D341Med (cell line): ENCODE measurements around the gene NF1.

Experiments
- DNase-seq: peaks from one replicate; pipeline ENCODE4 v3.0.0; 2012; ENCODE audit warnings: low spot score

NF1 gene

DNA sequence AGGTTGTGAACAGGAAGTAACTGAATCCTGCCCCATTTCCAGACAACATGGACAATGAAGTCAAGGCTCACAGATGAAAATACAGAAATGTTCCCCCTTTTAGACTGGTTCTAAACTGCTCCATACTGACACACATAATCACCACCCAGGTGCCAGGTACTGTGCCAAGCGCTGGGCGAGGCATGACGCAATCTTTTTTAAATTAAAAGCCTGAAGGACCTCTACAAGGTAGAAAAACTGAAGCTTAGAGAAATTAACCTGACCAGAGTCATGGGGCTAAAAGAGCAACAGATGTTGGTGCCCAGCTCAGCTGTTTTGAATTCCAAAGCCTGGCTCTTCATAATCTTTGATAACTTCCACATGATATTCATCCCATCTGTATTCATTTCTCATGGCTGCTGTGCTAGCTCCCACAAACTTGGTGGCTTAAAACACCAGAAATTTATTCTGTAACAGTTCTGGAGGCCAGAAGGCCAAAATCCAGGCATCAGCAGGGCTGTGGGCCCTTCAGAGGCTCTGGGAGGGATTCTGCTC is 291.8 kb downstream of the NF1 start:
- no peak for DNase-seq

DNA sequence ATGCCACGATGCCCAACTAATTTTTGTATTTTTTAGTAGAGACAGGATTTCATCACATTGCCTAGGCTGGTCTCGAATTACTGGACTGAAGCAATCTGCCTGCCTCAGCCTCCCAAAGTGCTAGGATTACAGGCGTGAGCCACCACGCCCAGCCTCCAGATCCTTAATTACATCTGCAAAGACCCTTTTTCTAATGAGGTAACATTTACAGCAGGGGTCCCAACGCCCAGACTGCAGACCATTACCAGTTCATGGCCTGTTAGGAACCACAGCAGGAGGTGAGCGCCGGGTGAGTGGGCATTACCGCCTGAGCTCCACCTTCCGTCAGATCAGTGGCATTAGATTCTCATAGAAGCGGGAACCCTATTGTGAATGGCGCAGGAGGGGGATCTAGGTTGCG is 292.7 kb downstream of the NF1 start:
- DNase-seq, result no peak

DNA sequence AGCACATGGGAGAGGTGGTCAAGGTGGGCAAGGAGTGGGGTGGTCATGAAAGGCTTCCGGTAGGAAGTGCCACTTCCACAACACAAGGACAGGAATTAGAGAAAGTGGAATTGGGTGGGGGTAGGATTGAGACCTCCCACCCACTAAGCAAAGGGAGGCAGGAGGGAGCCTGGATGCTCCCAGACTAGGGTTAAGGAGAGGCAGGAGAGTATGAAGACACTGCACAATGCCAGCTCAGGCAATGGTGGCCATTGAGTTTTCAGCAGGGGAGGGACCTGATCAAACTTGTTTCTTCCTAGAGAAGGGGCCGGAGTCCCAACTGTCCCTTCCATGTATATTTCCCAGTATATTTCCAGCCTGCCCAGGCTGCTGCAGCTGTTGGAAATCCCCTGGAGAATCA is 293.6 kb downstream of the NF1 start:
- no peak for DNase-seq

DNA sequence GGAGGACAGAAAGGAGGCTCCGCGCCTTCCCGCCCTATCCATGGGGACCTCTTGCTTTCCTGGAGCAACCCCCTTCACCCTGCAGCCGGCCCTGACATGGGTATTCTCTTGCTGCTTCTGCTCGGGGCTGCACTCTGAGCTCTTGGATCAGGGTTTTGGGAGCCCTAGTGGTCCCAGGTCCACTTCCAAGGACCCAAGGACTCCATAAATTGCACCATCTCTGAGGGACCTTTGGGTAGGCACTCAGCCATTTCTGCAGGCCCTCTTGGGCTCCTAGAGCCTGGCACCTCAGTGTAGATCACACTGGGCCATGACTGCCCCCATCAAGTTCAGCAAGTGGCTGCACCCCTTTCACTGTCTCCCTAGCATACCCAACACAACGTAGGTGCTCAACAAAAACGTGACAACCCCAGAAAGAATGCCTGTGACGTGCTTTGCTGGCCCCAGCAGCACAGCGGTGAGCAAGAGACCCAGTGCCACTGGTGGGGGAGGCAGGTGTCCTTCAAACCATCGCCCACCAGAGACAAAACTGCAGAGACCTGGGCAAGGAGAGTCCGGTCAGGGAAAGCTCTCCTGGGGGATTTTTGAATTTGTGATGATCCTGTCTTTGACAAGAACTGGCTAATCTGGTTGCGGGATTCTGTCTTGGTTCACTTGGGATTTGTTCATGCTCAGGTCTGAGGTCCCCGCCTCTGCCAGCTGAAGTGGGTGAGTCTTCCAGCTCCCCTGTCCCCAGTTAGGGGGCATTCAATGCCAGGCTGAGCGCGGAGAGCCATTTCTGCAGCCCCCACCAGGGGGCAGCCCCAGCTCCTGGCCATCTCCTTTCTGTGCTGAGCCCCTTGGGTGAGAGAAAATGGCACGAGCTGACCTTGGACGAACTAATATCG is 294.2 kb downstream of the NF1 start:
- DNase-seq, result peak; percentile 90

- DNase-seq, result peak; percentile 45
Observed at GRCh38 chr17:31389657-31390381, 295.0 kb downstream of the NF1 start.

- no peak for DNase-seq
Observed at GRCh38 chr17:31390426-31390747, 295.6 kb downstream of the NF1 start.

DNA sequence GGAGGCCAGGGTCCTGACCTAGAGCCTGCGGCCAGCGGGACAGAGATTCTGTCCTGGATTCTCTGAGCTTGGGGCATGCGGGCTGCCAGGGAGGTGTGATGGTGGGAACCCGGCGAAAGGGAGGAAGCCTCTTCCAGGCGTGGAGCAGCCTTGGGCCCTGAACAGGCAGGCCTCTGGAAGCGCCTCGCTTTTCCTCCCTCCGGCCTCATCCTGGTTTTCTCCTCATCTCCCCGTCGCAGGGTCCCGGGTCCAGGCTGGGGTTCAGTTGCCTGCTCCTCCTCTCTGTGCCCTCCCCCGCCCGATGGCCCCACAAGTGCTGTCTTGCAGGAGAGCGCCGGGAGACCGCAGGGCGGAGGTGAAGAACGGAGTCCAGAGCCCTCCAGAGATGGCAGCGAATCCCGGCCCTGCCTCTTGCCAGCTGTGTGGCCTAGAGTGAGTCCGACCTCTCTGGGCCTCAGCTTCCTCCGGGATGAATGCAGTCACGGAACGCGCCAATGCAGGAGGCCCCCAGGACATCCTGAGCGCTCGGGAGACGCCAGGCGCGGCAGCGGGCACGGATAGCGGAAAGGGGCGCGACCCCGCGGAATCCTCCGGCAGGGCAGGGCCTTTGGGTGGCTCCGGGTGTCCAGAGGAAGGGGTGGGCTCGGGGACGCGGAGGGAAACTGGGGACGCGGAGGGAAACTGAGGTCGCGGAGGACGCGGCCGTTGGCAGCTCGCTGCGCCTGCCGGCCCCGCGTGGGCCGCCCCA is 296.1 kb downstream of the NF1 start:
- peak; percentile 52 for DNase-seq

- peak; percentile 93 for DNase-seq
Observed at GRCh38 chr17:31391496-31391949, 296.7 kb downstream of the NF1 start, which contains the start of gene RAB11FIP4. Gene RAB11FIP4, plus strand, starts transcription at chr17:31391675. Its CDS starts 178 bp downstream, at chr17:31391853.

DNA sequence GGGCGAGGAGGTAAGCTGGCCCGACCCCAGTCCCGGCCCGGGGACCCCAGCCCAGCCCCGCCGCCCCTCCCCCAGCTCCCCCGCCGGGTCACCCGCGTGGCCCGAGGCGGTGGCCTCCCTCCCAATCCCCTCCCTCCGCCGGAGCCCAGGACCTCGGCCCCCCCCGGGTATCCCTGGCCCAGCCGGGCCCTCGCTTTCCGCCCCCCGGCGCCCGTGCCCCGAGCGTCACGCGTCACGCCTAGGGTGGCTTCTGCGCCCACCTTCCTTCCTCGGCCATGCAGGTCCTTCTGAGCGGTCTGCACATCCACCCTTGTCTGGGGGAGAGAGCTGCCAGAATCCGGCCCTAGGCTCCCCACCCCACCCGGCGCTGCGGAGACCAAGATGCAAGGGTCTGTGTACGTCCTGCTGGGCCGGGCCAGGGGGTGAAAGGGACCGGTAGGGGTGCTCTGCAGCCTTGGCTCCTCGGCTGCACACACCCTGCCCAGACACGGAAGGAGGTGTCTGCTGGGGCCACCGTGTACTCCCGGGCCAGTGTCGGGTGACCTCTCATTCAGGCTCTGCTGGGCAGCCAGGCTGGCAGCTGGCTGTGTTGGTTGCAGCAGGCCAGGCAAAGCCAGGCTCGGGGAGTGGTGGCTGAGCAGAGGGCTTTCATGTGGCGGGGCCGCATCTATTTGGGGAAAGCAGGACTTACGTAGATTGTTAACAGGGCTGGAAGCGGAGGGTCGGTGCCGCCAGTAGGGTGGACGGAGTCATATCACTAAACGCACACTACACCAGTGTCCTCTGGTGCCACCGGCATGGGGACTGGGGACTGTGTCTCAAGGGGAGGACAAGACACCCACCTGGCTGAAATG is 297.5 kb downstream of the NF1 start:
- DNase-seq, result peak; percentile 79

DNA sequence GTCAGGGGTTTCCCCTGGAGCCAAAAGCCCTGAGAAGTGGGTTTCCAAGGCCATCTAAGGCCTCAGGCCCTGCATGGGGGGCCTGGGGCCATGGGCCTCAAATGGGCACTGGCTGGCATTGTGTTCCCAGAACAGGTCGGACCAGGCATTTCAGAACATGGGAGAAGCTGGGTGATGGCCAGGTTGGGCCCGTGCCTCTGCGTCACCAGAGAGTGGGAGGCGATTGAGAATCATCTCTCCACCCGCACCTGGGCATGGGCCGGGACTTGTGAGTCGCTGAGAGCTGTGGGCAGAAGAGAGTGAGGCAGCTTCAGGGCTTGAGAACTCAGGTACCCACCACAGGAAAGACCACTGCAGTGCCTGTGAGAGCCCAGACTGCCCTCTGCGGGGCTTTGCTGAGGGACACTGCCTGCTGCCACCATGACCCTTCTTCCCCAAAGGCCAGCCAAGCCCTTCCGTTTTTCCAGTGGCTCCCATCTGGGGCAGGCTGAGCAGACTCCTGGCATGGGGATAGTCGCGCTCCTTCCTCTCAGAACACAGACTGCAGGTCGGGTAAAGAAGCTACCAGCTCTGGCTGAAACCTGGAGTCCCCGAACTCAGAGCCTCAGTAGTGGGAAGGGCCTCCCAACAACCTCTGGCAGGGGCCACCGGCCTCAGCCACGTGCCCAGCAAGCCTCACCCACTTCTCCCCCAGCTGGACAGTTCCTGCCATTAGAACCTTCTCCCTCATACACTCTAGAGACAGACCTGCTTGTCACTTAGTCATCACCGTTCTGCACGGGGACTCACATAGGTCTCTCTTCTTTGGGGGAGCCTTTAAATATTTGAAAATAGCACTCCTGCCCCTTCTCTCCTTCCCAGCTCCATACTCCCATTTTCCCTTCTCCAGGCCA is 298.3 kb downstream of the NF1 start:
- peak; percentile 46 for DNase-seq

DNA sequence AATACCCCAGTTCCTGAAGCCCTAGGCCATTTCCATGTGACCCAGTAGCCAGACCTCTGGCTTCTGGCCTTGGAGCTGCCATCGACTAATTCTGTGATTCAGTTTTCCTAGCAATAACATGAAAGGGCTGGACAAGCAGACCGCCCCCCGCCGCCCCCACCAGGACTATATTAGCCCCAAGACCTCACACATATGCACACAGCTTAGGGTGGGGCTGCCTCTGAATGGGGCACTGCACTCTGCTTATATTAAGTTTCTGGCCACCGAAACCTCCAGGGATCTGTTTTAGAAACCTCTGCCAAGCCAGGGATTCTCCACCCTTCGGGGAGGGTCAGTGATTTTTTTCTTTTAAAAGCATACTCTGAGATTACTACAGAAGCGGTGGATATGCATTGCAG is 299.0 kb downstream of the NF1 start:
- DNase-seq, result no peak

DNA sequence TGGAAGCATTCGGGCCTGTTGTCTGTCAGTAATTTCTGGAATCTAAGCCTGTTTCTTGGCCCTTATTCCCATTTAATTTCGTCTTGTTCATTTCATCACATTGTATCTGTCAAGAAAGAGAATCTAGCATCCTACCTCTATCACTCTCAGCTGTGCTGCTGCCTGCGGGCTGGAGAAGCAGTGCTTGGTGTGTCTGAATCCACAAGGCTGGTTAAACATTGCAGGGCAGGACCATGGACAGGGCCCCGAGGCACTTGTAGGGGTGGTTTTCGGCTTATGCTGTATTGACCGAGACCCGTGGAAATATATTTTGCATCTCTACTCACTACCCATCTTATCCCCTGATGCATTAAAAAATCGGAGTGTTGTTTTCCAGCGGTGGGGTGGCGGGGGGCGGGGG is 299.8 kb downstream of the NF1 start:
- DNase-seq, result no peak

- no peak for DNase-seq
Observed at GRCh38 chr17:31397256-31397939, 302.6 kb downstream of the NF1 start.

DNA sequence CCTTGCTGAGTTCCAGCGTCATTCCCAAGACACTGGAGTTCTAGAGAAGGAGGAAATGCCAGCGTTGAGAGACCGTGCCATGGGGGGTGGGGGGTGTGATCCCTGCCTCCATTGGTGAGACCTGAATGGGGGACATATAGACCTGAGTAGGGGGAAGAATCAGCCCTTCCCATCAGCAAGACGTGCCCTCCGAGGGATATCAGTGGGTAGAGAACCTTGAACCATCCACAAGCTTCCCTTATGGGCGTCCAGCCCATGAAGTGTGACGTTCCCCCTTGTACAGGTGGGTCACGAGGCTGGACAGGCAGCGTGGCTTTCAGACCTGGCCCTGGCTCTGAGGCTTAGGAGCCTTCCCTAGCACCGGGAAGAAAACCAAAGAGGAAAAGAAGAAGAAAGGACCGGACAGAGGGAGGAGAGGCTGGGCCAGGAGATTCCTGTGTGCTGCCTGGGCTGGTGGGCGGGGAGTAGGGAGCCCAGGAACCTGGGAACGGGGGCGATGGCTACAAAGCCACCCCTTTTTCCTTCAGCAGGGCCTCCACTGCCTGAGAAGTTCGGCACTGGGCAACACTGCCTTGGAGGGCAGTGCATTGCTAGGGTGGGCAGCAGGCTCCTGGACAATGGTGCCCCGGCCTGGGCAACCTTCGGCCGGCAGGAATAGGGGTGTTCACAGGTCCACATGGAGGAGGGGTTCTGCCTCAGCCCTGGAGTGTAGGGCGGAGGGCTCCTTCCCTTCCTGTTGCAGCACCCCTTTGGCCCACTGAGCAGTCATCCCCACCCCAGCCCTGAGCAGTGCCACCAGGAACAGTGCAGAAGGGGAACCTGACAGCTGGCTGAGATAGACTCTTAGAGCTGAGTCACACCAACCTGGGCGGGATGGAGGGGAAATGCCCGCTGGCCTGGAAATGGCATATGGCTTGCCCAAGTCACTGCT is 303.9 kb downstream of the NF1 start:
- peak; percentile 39 for DNase-seq

DNA sequence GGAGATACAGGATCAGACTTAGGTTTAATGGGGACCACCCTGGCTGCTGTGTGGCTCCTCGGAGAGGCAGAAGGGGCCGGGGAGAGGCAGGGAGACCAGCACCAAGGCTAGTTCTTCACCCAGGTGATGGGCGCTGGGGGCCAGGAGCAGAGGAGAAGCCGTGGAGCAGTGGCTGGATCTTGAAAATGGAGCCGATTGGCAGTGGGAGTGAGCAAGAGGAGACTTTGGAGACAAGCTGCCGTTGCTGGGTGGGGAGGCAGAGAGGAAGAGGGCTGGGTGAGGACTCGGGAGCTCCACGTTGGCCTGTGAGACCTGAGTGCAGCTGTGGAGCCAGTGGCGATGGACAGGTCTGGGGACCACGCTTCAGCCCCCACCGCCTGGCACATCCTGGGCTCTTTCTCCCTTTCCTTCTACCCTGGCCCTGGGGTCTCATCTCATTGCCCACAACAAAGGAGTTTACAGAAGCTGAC is 305.7 kb downstream of the NF1 start:
- no peak for DNase-seq

DNA sequence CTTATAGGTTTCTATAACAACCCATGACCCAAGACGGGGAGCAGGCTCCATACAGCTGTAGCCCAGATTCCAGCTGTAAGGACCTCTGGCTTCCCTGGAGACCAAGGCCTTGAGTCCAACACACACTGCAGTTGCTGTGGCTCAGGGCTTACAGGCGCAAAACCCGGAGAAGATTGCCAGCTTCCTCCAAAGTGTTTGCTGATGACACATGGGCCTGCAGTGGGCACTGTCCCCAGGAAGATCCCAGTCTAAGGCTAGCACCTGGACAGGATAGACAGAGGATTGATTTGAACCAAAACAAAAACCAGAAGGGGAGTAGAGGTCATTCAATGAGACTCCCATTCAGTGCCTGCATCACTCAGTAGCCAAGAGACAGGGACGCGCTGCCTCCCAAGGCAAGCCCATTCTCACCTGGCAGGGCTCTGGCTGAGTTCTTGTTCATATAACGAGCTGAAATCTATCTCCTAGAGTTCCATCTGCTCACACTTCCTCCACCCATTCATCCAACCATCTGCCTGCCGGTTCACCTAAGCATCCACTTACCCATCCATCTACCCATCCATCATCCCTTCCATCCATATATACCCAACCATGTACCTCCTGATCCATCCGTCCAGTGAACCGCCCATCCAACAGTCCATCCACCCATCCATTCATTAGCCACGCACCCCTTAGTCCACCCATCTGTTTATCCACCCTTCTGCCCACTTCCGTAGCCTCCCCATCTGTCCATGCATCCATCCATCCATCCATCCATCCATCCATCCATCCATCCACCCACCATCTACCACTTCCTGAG is 306.9 kb downstream of the NF1 start:
- DNase-seq, result no peak
